Adrenal gland (tissue), 5 donors: ENCODE data around the gene FOSL2.

Experiments used
- POLR2A ChIP-seq, 2 donors: fragments of 450-650 bp; IDR thresholded peaks; one replicate each; pipeline ENCODE4 v1.6.1; 2017; ENCODE audit warnings: antibody characterized with exemption in 2 of 2, mild to moderate bottlenecking in 2 of 2, moderate library complexity in 1 of 2
- TF ChIP-seq, protein P1 (sequence below), 6 experiments: fragments of 450-650 bp in 4 of 6; fragments of 200-600 bp in 2 of 6; sonication (generic) in 1 of 6; IDR thresholded peaks; 1 replicate in 5 of 6; 2 replicates in 1 of 6; pipeline versions ENCODE4 v1.5.1 to v1.8.0; 2016 to 2021; ENCODE audit warnings: antibody characterized with exemption in 6 of 6, mild to moderate bottlenecking in 2 of 6, moderate library complexity in 1 of 6
- donor health status: DM: no; HTN: no; CAD: no.

- peak in 1 of 2 donors; percentile 22 for TF ChIP-seq POLR2A (IDR thresholded peaks at IDR 0.05)
- TF ChIP-seq, protein P1, sequence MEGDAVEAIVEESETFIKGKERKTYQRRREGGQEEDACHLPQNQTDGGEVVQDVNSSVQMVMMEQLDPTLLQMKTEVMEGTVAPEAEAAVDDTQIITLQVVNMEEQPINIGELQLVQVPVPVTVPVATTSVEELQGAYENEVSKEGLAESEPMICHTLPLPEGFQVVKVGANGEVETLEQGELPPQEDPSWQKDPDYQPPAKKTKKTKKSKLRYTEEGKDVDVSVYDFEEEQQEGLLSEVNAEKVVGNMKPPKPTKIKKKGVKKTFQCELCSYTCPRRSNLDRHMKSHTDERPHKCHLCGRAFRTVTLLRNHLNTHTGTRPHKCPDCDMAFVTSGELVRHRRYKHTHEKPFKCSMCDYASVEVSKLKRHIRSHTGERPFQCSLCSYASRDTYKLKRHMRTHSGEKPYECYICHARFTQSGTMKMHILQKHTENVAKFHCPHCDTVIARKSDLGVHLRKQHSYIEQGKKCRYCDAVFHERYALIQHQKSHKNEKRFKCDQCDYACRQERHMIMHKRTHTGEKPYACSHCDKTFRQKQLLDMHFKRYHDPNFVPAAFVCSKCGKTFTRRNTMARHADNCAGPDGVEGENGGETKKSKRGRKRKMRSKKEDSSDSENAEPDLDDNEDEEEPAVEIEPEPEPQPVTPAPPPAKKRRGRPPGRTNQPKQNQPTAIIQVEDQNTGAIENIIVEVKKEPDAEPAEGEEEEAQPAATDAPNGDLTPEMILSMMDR (IDR thresholded peaks at IDR 0.05), result no peak
Measured at GRCh38 chr2:28393114-28393836, 617 bp downstream of the FOSL2 start.
